OCI-LY1 (cell line): ENCODE data around the gene TMEM220.

ENCODE experiments used
- H2AFZ ChIP-seq: fragments of 200-600 bp; sonication (generic), shearing (Covaris generic); 2 replicates; pipeline ENCODE4 v1.6.0; 2014; ENCODE audit warnings: antibody characterized with exemption, mild to moderate bottlenecking, low read length
- H3F3A ChIP-seq: fragments of 200-600 bp; sonication (generic), shearing (Covaris generic); 2 replicates; pipeline ENCODE4 v1.6.0; 2014; ENCODE audit warnings: mild to moderate bottlenecking, antibody characterized with exemption, low read length, moderate library complexity; ENCODE audit not compliant: insufficient read depth
- H3K27ac ChIP-seq: fragments of 200-600 bp; sonication (generic); 2 replicates; pipeline ENCODE4 v1.5.1; 2014; ENCODE audit warnings: low read length, mixed run types, mild to moderate bottlenecking, low read depth; ENCODE audit not compliant: poor library complexity, severe bottlenecking
- H3K27me3 ChIP-seq: fragments of 200-600 bp; sonication (generic); 2 replicates; pipeline ENCODE4 v1.6.0; 2014; ENCODE audit warnings: antibody characterized with exemption, mild to moderate bottlenecking, low read length, moderate library complexity; ENCODE audit not compliant: insufficient read depth
- H3K36me3 ChIP-seq: fragments of 200-600 bp; sonication (generic); 2 replicates; pipeline ENCODE4 v1.6.1; 2014; ENCODE audit warnings: mild to moderate bottlenecking, antibody characterized with exemption, low read length, moderate library complexity, mixed read lengths; ENCODE audit not compliant: insufficient read depth
- H3K4me1 ChIP-seq: fragments of 200-600 bp; sonication (generic); 2 replicates; pipeline ENCODE4 v1.5.1; 2014; ENCODE audit warnings: mild to moderate bottlenecking, low read length, moderate library complexity; ENCODE audit not compliant: insufficient read depth, severe bottlenecking
- H3K4me2 ChIP-seq: fragments of 200-600 bp; sonication (generic), shearing (Covaris generic); 2 replicates; pipeline ENCODE4 v1.6.1; 2014; ENCODE audit warnings: low read length
- H3K4me3 ChIP-seq: fragments of 200-600 bp; sonication (generic); 2 replicates; pipeline ENCODE4 v1.5.1; 2014; ENCODE audit warnings: low read length, low read depth, mild to moderate bottlenecking, mixed read lengths; ENCODE audit not compliant: poor library complexity, severe bottlenecking
- H3K79me2 ChIP-seq: fragments of 200-600 bp; shearing (Covaris generic); 2 replicates; pipeline ENCODE4 v1.6.1; 2016; ENCODE audit warnings: mixed run types, low read length, mixed read lengths; ENCODE audit not compliant: insufficient read depth
- H3K9ac ChIP-seq: fragments of 200-600 bp; sonication (generic), shearing (Covaris generic); 2 replicates; pipeline ENCODE4 v1.6.1; 2014; ENCODE audit warnings: mild to moderate bottlenecking, low read length, mixed read lengths
- H3K9me2 ChIP-seq: fragments of 200-600 bp; sonication (generic), shearing (Covaris generic); 2 replicates; pipeline ENCODE4 v1.6.1; 2014; ENCODE audit warnings: low read depth, mild to moderate bottlenecking, low read length, mixed read lengths
- H3K9me3 ChIP-seq: fragments of 200-600 bp; shearing (Covaris generic); 2 replicates; pipeline ENCODE4 v1.6.1; 2014; ENCODE audit warnings: low read length, mixed read lengths
- H4K20me1 ChIP-seq: fragments of 200-600 bp; sonication (generic), shearing (Covaris generic); 2 replicates; pipeline ENCODE4 v1.6.0; 2016; ENCODE audit warnings: mild to moderate bottlenecking, low read length; ENCODE audit not compliant: insufficient read depth
- EZH2 ChIP-seq: fragments of 200-600 bp; sonication (generic), shearing (Covaris generic); IDR thresholded peaks from 2 replicates; pipeline ENCODE4 v1.8.0; 2017; ENCODE audit warnings: borderline replicate concordance, mixed run types, mild to moderate bottlenecking, antibody characterized with exemption, low read length, moderate library complexity, mixed read lengths
- TF ChIP-seq, protein P1 (sequence below): fragments of 200-600 bp; sonication (generic), shearing (Covaris generic); IDR thresholded peaks from 2 replicates; pipeline ENCODE4 v1.5.1; 2017; ENCODE audit warnings: mild to moderate bottlenecking, antibody characterized with exemption, low read length, moderate library complexity, mixed read lengths

TMEM220 gene

DNA sequence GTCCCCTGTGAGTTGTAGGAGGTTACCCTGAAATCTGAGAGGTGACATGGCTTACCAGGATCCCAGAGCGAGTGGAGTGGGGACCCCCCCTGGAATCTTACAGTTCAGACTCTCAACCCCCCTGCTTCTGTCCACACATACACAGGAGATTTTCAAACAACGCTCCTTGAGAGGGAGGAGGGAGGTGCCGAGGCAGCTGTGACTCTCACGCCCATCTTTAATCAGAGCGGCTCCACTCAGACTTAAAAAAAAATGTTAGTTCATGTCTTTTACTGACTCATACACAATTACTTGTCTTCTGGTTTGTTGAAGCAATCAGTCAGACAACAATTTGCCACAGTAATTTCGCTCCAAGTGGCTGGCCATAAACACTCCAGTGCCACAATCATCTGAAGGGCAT, 15.4 kb upstream of the TMEM220 start:
- no peak overlapping the region for H3K4me3 ChIP-seq
- H2AFZ ChIP-seq = no peak overlapping the region
- no peaks in the 10 kb centered on the region for H3K27me3 ChIP-seq

DNA sequence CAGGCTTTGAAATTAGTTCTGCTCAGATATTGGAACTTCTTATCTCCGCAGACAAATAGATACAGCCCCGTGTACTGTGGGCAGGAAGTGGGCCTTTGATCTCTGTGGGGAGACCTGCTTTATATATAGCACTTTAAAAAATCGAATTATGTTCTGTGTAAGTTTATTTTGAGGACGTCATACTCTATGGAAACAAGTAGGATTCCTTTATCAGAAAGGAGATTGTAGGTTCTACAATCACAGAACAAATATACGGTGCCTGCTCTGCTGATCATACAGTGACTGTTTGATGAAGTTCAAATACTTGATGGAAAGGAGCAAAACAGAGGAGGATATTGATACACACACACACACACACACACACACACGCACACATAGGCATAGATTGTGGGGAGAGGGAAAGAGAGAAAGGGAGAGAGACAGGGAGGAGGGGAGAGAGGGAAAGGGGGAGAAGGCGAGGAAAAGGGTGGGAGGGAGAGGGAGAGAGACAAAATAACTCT, 14.7 kb upstream of the TMEM220 start:
- TF ChIP-seq EZH2 = no peak
- TF ChIP-seq, protein P1, sequence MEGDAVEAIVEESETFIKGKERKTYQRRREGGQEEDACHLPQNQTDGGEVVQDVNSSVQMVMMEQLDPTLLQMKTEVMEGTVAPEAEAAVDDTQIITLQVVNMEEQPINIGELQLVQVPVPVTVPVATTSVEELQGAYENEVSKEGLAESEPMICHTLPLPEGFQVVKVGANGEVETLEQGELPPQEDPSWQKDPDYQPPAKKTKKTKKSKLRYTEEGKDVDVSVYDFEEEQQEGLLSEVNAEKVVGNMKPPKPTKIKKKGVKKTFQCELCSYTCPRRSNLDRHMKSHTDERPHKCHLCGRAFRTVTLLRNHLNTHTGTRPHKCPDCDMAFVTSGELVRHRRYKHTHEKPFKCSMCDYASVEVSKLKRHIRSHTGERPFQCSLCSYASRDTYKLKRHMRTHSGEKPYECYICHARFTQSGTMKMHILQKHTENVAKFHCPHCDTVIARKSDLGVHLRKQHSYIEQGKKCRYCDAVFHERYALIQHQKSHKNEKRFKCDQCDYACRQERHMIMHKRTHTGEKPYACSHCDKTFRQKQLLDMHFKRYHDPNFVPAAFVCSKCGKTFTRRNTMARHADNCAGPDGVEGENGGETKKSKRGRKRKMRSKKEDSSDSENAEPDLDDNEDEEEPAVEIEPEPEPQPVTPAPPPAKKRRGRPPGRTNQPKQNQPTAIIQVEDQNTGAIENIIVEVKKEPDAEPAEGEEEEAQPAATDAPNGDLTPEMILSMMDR = no peak
- Histone ChIP-seq H3K27me3 (no peaks in the 10 kb centered on the region; the same call in 1 of the 2 replicates), H2AFZ (no peak overlapping the region), H3K36me3 (no peaks in the 10 kb centered on the region), H3K9me3 (no peaks in the 10 kb centered on the region), H3F3A (no peaks in the 10 kb centered on the region), H3K4me1 (no peaks in the 10 kb centered on the region), H3K4me2 (no peak overlapping the region), H3K27ac (no peak overlapping the region), H4K20me1 (no peaks in the 10 kb centered on the region), H3K4me3 (no peak overlapping the region), H3K9me2 (no peaks in the 10 kb centered on the region), H3K79me2 (no peaks in the 10 kb centered on the region), H3K9ac (no peak overlapping the region)

More for the DNA sequence above, 15.4 kb upstream of the TMEM220 start:
- Histone ChIP-seq H3K4me1 (no peaks in the 10 kb centered on the region), H4K20me1 (no peaks in the 10 kb centered on the region), H3K79me2 (no peaks in the 10 kb centered on the region), H3K4me2 (no peak overlapping the region), H3K27ac (no peak overlapping the region), H3K9me2 (no peaks in the 10 kb centered on the region), H3F3A (no peaks in the 10 kb centered on the region), H3K9ac (no peak overlapping the region), H3K9me3 (no peaks in the 10 kb centered on the region), H3K36me3 (no peaks in the 10 kb centered on the region)
- TF ChIP-seq, protein P1 = no peak
- no peak for TF ChIP-seq EZH2

DNA sequence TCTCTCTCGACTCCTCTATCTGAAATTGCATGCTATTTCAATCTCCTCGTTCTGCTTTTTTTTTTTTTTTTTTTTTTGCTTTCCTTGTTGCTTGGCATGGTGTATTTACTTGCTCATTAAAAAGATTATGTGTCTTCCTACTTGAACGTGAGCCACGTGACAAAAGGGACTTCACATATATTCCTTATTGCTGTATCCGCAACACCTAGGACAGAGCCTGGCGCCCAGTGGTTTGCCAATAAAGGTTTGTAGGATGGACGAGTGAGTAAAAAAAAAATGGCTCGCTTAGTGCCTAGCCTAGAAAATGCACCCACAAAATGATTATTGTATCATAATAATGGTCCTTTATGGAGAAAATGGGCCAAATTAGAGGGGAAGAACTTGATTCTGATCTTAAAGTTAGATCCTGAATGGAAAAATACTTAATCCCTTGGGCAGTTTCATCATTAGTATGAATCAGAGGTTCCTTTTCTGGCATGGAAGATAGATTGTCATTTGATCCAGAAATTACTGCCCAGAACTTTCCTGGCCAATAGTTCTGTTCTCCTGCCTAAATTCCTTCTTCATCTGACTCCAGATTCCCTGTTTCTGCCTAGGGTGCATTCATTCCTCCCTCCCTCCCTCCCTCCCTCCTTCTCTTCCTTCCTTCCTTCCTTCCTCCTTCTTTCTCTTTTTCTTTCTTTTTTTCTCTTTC, 13.6 kb upstream of the TMEM220 start:
- Histone ChIP-seq H3K9me2 (no peaks in the 10 kb centered on the region), H3K4me2 (no peak overlapping the region), H3K9me3 (no peaks in the 10 kb centered on the region), H2AFZ (no peak overlapping the region), H4K20me1 (no peaks in the 10 kb centered on the region), H3K4me1 (no peaks in the 10 kb centered on the region), H3K9ac (no peak overlapping the region), H3K27me3 (no peaks in the 10 kb centered on the region; the same call in 1 of the 2 replicates), H3K79me2 (no peaks in the 10 kb centered on the region), H3K27ac (no peak overlapping the region), H3F3A (no peaks in the 10 kb centered on the region), H3K36me3 (no peaks in the 10 kb centered on the region), H3K4me3 (no peak overlapping the region)
- TF ChIP-seq EZH2 = no peak
- TF ChIP-seq, protein P1 = no peak
